ENCODE data around the gene LNPEP. TPM values are rescaled to one million over a fixed set of nuclear protein-coding genes. Genes with fewer than 3 reads are reported as not detected.

The LNPEP gene
- total RNA-seq, 1 donor from 2014 or later = 36.3 TPM

- H3K4me1 ChIP-seq (ENCODE audit: insufficient read depth, low read length) = peaks cover 11% of the 10 kb centered on the region
- H3K27ac ChIP-seq (ENCODE audit: low read depth, low read length) = no peak overlapping the region
- Mint-ChIP-seq H3K27ac (ENCODE audit: unreplicated experiment) (no peak overlapping the region), H3K4me1 (ENCODE audit: low read depth, unreplicated experiment) (peaks cover 8% of the 10 kb centered on the region), H3K9me3 (ENCODE audit: unreplicated experiment) (no peaks in the 10 kb centered on the region), H3K27me3 (ENCODE audit: low read depth, unreplicated experiment) (no peaks in the 10 kb centered on the region), H3K4me3 (ENCODE audit: unreplicated experiment) (no peak overlapping the region), H3K36me3 (ENCODE audit: low read depth, unreplicated experiment) (peaks cover 6% of the 10 kb centered on the region)
- DNase-seq (ENCODE audit: low read depth) = no peak
- no peak for TF ChIP-seq EZH2 (IDR thresholded peaks at IDR 0.05; ENCODE audit: insufficient read depth, low read length)
- H3K4me2 ChIP-seq (ENCODE audit: low read length) = no peak overlapping the region
- H3K9me3 ChIP-seq (ENCODE audit: insufficient read depth, low read depth, low read length) = no peaks in the 10 kb centered on the region
- no peaks in the 10 kb centered on the region for H3K36me3 ChIP-seq (ENCODE audit: insufficient read depth, low read length)
- no peaks in the 10 kb centered on the region for H3K79me2 ChIP-seq (ENCODE audit: insufficient read depth, low read length)
- H3K9ac ChIP-seq (ENCODE audit: low read length) = no peak overlapping the region
- no peak overlapping the region for H2AFZ ChIP-seq (ENCODE audit: low read depth, low read length)
- FAIRE-seq = no peak
- H3K27me3 ChIP-seq (ENCODE audit: insufficient read depth, low read length) = no peaks in the 10 kb centered on the region
- H3K4me3 ChIP-seq (ENCODE audit: insufficient read depth, low read depth, low read length) = no peak overlapping the region
- H4K20me1 ChIP-seq (ENCODE audit: insufficient read depth, low read length) = no peaks in the 10 kb centered on the region
Observed at GRCh38 chr5:96896276-96896675, 39.6 kb upstream of the LNPEP start.

- Histone ChIP-seq H3K4me2 (ENCODE audit: low read length) (no peak overlapping the region), H3K27ac (ENCODE audit: low read depth, low read length) (no peak overlapping the region), H3K9ac (ENCODE audit: low read length) (no peak overlapping the region), H3K79me2 (ENCODE audit: insufficient read depth, low read length) (no peaks in the 10 kb centered on the region), H2AFZ (ENCODE audit: low read depth, low read length) (no peak overlapping the region), H3K9me3 (ENCODE audit: insufficient read depth, low read depth, low read length) (no peaks in the 10 kb centered on the region), H3K36me3 (ENCODE audit: insufficient read depth, low read length) (no peaks in the 10 kb centered on the region), H3K4me3 (ENCODE audit: insufficient read depth, low read depth, low read length) (no peak overlapping the region), H4K20me1 (ENCODE audit: insufficient read depth, low read length) (no peaks in the 10 kb centered on the region), H3K27me3 (ENCODE audit: insufficient read depth, low read length) (no peaks in the 10 kb centered on the region), H3K4me1 (ENCODE audit: insufficient read depth, low read length) (peaks cover 11% of the 10 kb centered on the region)
- Mint-ChIP-seq H3K27me3 (ENCODE audit: low read depth, unreplicated experiment) (no peaks in the 10 kb centered on the region), H3K4me1 (ENCODE audit: low read depth, unreplicated experiment) (peaks cover 8% of the 10 kb centered on the region), H3K36me3 (ENCODE audit: low read depth, unreplicated experiment) (peaks cover 6% of the 10 kb centered on the region), H3K27ac (ENCODE audit: unreplicated experiment) (no peak overlapping the region), H3K4me3 (ENCODE audit: unreplicated experiment) (no peak overlapping the region), H3K9me3 (ENCODE audit: unreplicated experiment) (no peaks in the 10 kb centered on the region)
- DNase-seq (ENCODE audit: low read depth) (no peak), FAIRE-seq (no peak)
- TF ChIP-seq EZH2 (IDR thresholded peaks at IDR 0.05; ENCODE audit: insufficient read depth, low read length) = no peak
- no peak for TF ChIP-seq CTCF (IDR thresholded peaks at IDR 0.05; ENCODE audit: insufficient read depth, low read depth, low read length)
Observed at GRCh38 chr5:96896806-96897205, 39.1 kb upstream of the LNPEP start.

GRCh38 chr5:96901384-96901783, 34.5 kb upstream of the LNPEP start:
- H4K20me1 ChIP-seq (ENCODE audit: insufficient read depth, low read length) = no peaks in the 10 kb centered on the region
- H3K36me3 ChIP-seq (ENCODE audit: insufficient read depth, low read length) = peaks cover 3% of the 10 kb centered on the region
- peaks cover 6% of the 10 kb centered on the region for H3K36me3 Mint-ChIP-seq (ENCODE audit: low read depth, unreplicated experiment)
- FAIRE-seq (no peak), DNase-seq (ENCODE audit: low read depth) (no peak)
- H3K4me3 ChIP-seq (ENCODE audit: insufficient read depth, low read depth, low read length) = no peak overlapping the region
- no peaks in the 10 kb centered on the region for H3K9me3 Mint-ChIP-seq (ENCODE audit: unreplicated experiment)
- H3K27ac Mint-ChIP-seq (ENCODE audit: unreplicated experiment) = no peak overlapping the region
- no peak overlapping the region for H3K9ac ChIP-seq (ENCODE audit: low read length)
- no peaks in the 10 kb centered on the region for H3K4me1 ChIP-seq (ENCODE audit: insufficient read depth, low read length)
- peaks cover 2% of the 10 kb centered on the region for H3K4me1 Mint-ChIP-seq (ENCODE audit: low read depth, unreplicated experiment)
- H3K4me2 ChIP-seq (ENCODE audit: low read length) = no peak overlapping the region
- H3K27me3 Mint-ChIP-seq (ENCODE audit: low read depth, unreplicated experiment) = no peaks in the 10 kb centered on the region
- H2AFZ ChIP-seq (ENCODE audit: low read depth, low read length) = no peak overlapping the region
- H3K9me3 ChIP-seq (ENCODE audit: insufficient read depth, low read depth, low read length) = no peaks in the 10 kb centered on the region
- no peak overlapping the region for H3K27ac ChIP-seq (ENCODE audit: low read depth, low read length)
- no peaks in the 10 kb centered on the region for H3K79me2 ChIP-seq (ENCODE audit: insufficient read depth, low read length)
- no peaks in the 10 kb centered on the region for H3K27me3 ChIP-seq (ENCODE audit: insufficient read depth, low read length)
- TF ChIP-seq CTCF (IDR thresholded peaks at IDR 0.05; ENCODE audit: insufficient read depth, low read depth, low read length) = no peak
- TF ChIP-seq EZH2 (IDR thresholded peaks at IDR 0.05; ENCODE audit: insufficient read depth, low read length) = no peak
- no peak overlapping the region for H3K4me3 Mint-ChIP-seq (ENCODE audit: unreplicated experiment)

All from astrocyte (in vitro differentiated cells and primary cell).